ENCODE measurements around the gene C19orf38.
A peak's percentile ranks its signal among the peaks of the same experiment; 100 is the strongest.

The C19orf38 gene, protein sequence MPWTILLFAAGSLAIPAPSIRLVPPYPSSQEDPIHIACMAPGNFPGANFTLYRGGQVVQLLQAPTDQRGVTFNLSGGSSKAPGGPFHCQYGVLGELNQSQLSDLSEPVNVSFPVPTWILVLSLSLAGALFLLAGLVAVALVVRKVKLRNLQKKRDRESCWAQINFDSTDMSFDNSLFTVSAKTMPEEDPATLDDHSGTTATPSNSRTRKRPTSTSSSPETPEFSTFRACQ

DNA sequence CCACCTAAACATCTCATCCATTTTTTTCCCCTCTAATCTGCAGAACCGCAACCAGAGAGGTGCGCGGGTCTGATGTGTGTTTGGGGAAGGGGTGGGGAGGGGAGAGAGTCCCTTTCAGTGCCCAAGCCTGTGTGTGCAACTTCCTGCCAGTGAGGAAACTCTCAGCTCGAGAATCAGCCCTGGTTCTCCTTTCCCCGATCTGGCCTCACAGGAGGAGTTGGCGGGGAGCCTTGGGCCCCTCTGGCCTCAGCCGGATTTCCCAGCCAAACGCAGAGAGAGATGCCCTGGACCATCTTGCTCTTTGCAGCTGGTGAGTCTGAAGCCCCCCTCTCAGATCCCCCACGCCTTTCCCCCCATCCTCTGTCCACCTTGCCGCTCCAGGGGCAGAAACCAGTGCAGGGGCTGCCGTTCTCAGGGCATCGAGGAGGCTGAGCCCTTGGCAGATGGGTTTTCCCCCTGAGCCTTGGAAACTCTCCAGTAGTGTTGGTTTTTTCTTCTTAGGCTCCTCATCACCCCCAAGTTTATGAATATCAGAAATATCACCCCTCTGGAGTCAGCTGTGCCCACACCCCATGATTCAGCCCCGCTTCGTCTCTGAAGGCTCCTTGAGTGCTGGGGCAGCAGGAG is at the start of gene C19orf38:
Gene C19orf38 (plus strand): TSS at position 186 of the 627 bp plus-strand sequence. CDS start 94 bp downstream, at position 280.
- Histone ChIP-seq H3K27me3 (ENCODE audit: low read depth, low read length) (no peaks in the 10 kb centered on the region), H3K4me3 (ENCODE audit: low read depth in 1 of 2, low read length in 2 of 2) (peak within 1 kb of the TSS in 1 of 2 donors; percentile 14), H3K4me1 (ENCODE audit: control insufficient read depth in 1 of 2, insufficient read depth in 2 of 2, low read length in 2 of 2) (no peaks in the 10 kb centered on the region), H3K36me3 (ENCODE audit: control insufficient read depth in 1 of 2, insufficient read depth in 2 of 2, low read length in 2 of 2) (no peaks in the 10 kb centered on the region), H3K27ac (ENCODE audit: low read length) (no peak within 1 kb of the TSS), H3K9me3 (ENCODE audit: control insufficient read depth in 1 of 2, low read length in 2 of 2) (peaks cover 0 to 6% of the 10 kb centered on the region in 2 donors)

DNA sequence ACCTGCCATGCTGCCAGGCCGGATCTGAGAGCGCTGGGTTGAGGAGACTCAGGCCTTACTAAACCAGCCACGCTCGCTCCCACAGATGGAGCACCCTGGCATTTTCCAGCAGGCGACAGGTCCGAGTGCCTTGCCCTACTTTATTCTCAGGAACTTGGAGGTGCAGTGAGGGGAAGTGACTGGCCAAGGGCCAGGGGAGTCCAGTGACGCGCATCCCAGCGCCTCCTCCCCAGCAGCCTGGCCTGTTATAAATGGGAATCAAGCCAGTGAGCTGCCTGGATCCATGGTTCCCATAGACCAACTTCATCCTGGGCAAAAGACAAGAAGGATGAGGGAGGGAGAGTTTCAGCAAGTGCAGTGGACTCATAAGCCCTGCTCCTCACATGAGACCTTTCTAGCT is 47.7 kb upstream of the C19orf38 start:
- Histone ChIP-seq H3K27ac (ENCODE audit: low read length) (no peak overlapping the region), H3K27me3 (ENCODE audit: low read depth, low read length) (no peaks in the 10 kb centered on the region), H3K36me3 (ENCODE audit: control insufficient read depth in 1 of 2, insufficient read depth in 2 of 2, low read length in 2 of 2) (peaks cover 57 to 70% of the 10 kb centered on the region in 2 donors), H3K4me3 (ENCODE audit: low read depth in 1 of 2, low read length in 2 of 2) (no peak overlapping the region), H3K4me1 (ENCODE audit: control insufficient read depth in 1 of 2, insufficient read depth in 2 of 2, low read length in 2 of 2) (peaks cover 0 to 6% of the 10 kb centered on the region in 2 donors), H3K9me3 (ENCODE audit: control insufficient read depth in 1 of 2, low read length in 2 of 2) (no peaks in the 10 kb centered on the region)

DNA sequence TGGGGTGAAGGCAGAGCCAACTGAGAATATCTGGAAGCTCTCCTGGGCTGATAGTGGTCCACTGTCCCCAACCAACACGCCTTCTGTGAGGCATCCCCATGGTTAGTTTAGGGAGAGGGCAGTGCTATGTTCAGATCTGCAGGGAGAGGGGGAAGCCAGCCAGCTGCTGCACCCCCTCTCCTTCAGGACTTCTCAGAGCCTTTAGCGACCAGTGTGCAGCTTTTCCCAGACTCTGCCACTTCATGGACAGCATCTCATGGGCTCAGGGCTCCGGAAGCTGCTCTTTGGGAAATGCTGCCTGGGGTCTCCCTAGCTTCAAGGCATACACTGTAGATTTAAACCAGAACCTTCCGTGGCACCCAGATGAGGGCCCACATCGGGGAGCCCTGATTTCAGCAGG is 45.7 kb upstream of the C19orf38 start:
- H3K4me3 ChIP-seq (ENCODE audit: low read depth in 1 of 2, low read length in 2 of 2): no peak overlapping the region
- H3K36me3 ChIP-seq (ENCODE audit: control insufficient read depth in 1 of 2, insufficient read depth in 2 of 2, low read length in 2 of 2): peaks cover 47 to 62% of the 10 kb centered on the region in 2 donors

DNA sequence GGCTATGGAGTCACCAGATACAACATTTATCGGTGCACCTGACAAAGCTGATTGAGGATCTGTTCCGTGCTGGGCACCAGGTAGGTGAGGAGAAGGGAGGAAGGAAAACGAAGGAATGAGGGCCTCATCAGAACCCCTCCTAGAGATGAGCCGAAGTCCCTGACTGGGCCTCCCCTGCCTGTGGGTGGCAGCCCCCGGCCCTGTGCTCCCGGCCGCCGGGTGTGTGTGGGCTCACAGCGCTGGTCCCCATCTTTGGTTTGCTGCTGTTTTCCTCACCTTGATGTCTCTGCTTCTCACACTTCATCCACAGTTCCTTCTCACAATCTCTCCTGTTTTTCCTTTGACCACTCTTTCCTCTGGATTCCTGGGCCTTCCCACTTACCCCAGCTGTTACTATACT is 45.0 kb upstream of the C19orf38 start:
- H3K27ac ChIP-seq (ENCODE audit: low read length): no peak overlapping the region
- H3K36me3 ChIP-seq (ENCODE audit: control insufficient read depth in 1 of 2, insufficient read depth in 2 of 2, low read length in 2 of 2): peaks cover 44 to 54% of the 10 kb centered on the region in 2 donors
- H3K27me3 ChIP-seq (ENCODE audit: low read depth, low read length): no peaks in the 10 kb centered on the region
- H3K9me3 ChIP-seq (ENCODE audit: control insufficient read depth in 1 of 2, low read length in 2 of 2): no peaks in the 10 kb centered on the region
- H3K4me3 ChIP-seq (ENCODE audit: low read depth in 1 of 2, low read length in 2 of 2): no peak overlapping the region
- H3K4me1 ChIP-seq (ENCODE audit: control insufficient read depth in 1 of 2, insufficient read depth in 2 of 2, low read length in 2 of 2): peaks cover 0 to 6% of the 10 kb centered on the region in 2 donors

More for the DNA sequence above, 45.7 kb upstream of the C19orf38 start:
- H3K27ac ChIP-seq (ENCODE audit: low read length): no peak overlapping the region
- H3K9me3 ChIP-seq (ENCODE audit: control insufficient read depth in 1 of 2, low read length in 2 of 2): no peaks in the 10 kb centered on the region
- no peaks in the 10 kb centered on the region for H3K27me3 ChIP-seq (ENCODE audit: low read depth, low read length)
- H3K4me1 ChIP-seq (ENCODE audit: control insufficient read depth in 1 of 2, insufficient read depth in 2 of 2, low read length in 2 of 2): peaks cover 0 to 6% of the 10 kb centered on the region in 2 donors

DNA sequence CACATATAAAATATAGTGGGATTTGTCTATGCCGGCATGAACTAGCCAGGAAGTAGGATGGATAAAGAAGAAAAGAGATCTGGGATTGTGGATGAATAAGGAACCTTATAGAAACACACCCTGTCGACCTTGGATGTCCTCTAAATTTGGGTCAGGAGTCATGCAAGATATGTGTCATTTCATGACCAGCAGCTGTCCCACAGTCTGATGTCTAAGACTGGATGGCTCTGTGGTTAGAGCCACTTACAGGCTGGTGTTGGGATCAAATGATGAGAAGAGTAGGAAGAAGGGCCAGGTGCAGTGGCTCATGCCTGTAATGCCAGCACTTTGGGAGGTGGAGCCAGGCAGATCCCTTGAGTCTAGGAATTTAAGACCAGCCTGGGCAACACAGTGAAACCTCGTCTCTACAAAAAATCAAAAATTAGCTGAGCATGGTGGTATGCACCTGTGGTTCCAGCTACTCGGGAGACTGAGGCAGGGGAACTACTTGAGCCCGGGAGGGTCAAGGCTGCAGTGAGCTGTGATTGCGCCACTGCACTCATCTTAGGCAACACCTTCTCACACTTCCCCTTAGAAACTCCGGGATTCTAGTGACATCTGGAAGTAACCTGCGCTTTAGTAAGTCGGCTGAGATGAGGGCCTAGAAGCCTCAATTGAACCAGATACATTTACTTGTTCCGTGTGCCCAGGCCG is 43.0 kb upstream of the C19orf38 start:
- H3K4me1 ChIP-seq (ENCODE audit: control insufficient read depth in 1 of 2, insufficient read depth in 2 of 2, low read length in 2 of 2): peaks cover 0 to 2% of the 10 kb centered on the region in 2 donors
- H3K27me3 ChIP-seq (ENCODE audit: low read depth, low read length): no peaks in the 10 kb centered on the region
- no peaks in the 10 kb centered on the region for H3K9me3 ChIP-seq (ENCODE audit: control insufficient read depth in 1 of 2, low read length in 2 of 2)
- no peak overlapping the region for H3K27ac ChIP-seq (ENCODE audit: low read length)
- peaks cover 43 to 65% of the 10 kb centered on the region in 2 donors for H3K36me3 ChIP-seq (ENCODE audit: control insufficient read depth in 1 of 2, insufficient read depth in 2 of 2, low read length in 2 of 2)
- H3K4me3 ChIP-seq (ENCODE audit: low read depth in 1 of 2, low read length in 2 of 2): no peak overlapping the region

DNA sequence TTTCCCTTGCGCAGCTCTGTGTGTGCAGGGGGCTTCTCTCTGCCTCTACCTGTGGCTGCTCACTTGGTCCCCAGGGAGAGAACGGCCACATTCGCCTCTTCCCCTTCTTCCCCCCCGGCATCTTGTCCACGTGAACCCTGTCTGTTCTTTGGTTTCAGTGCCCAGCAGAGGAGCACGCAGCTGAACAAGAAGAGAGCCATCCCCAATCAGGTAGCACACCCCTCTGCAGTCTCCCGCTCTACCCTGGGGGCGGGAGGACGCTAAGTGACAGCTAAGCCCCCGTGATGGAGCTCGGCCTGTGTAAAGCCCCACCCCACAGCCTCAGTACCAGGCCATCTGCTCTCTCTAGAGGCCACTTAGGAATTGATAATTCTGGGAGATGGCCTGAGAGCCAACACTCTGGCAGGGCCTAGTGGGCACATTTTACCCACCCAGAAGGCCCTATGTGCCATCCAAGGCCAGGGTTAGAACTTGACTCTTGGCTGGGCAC is 42.4 kb upstream of the C19orf38 start:
- Histone ChIP-seq H3K27ac (ENCODE audit: low read length) (no peak overlapping the region), H3K9me3 (ENCODE audit: control insufficient read depth in 1 of 2, low read length in 2 of 2) (no peaks in the 10 kb centered on the region), H3K4me1 (ENCODE audit: control insufficient read depth in 1 of 2, insufficient read depth in 2 of 2, low read length in 2 of 2) (no peaks in the 10 kb centered on the region), H3K27me3 (ENCODE audit: low read depth, low read length) (no peaks in the 10 kb centered on the region), H3K4me3 (ENCODE audit: low read depth in 1 of 2, low read length in 2 of 2) (no peak overlapping the region), H3K36me3 (ENCODE audit: control insufficient read depth in 1 of 2, insufficient read depth in 2 of 2, low read length in 2 of 2) (peaks cover 41 to 68% of the 10 kb centered on the region in 2 donors)

DNA sequence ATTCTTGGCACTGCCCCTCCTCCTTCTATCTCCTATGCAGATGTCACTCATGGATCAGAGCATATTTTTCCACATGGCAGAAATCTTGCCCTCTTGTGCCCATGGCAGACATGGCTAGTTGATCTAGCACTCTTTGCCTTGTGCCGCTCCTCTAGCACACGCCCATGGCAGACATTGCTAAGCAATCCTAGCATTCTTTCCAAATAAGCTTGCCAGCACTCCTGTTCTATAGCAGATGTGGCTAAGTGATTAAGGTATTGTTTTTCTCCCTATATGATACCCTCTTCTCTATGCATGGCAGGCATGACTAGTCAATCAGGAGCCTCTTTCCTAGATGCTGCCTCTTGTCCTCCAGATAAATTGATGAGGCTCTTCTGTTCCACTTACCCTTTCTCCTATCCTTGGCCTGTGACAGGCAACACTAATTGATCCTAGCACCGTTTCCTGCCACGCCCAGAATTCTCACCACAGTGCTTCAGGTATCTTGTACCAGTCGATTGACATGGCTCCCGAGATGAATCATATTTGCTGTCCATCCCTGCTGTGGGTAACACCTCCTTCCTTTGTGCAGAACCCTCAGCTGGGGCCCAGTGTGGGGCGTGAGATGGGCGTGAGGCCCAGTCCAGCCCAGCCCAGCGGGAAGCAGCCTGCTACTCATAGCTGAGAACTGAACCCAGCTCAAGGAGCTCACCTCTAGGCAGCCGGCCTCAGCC is 39.1 kb upstream of the C19orf38 start:
- H3K9me3 ChIP-seq (ENCODE audit: control insufficient read depth in 1 of 2, low read length in 2 of 2): no peaks in the 10 kb centered on the region
- peaks cover 29 to 68% of the 10 kb centered on the region in 2 donors for H3K36me3 ChIP-seq (ENCODE audit: control insufficient read depth in 1 of 2, insufficient read depth in 2 of 2, low read length in 2 of 2)
- no peaks in the 10 kb centered on the region for H3K27me3 ChIP-seq (ENCODE audit: low read depth, low read length)
- no peaks in the 10 kb centered on the region for H3K4me1 ChIP-seq (ENCODE audit: control insufficient read depth in 1 of 2, insufficient read depth in 2 of 2, low read length in 2 of 2)
- no peak overlapping the region for H3K27ac ChIP-seq (ENCODE audit: low read length)
- no peak overlapping the region for H3K4me3 ChIP-seq (ENCODE audit: low read depth in 1 of 2, low read length in 2 of 2)

DNA sequence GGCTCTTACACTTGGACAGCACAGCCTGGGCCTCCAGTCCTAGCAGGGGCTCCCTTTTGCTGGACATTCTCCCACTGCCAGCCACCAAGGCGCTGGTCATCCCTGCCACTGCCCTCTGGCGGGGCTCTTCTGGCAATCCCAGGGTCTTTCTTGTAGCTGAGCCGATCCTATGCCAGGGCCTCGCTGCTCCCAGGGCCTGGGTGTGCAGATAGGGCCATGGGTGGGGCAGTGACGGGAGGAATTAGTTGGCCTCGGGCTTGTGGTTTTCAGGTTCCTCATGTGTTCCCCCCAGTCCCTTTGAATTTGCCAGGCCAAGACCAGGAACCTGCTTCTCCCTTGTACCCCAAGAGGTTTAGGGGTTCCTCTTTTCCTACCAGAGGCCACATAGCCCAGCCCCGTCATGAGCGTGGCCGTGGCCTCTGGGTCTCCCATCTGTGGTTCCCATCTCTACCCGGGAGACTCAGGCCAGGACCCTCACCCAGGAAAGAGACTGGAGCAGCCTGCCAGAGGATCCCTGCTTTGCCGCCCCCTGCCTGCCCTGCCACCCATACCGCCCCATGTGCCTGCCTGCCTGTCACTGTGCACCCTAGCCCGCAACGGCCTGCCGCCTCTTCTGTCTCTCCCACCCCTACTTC is 38.4 kb upstream of the C19orf38 start:
- H3K27me3 ChIP-seq (ENCODE audit: low read depth, low read length): no peaks in the 10 kb centered on the region
- H3K4me3 ChIP-seq (ENCODE audit: low read depth in 1 of 2, low read length in 2 of 2): no peak overlapping the region
- H3K27ac ChIP-seq (ENCODE audit: low read length): no peak overlapping the region
- H3K36me3 ChIP-seq (ENCODE audit: control insufficient read depth in 1 of 2, insufficient read depth in 2 of 2, low read length in 2 of 2): peaks cover 31 to 66% of the 10 kb centered on the region in 2 donors
- H3K4me1 ChIP-seq (ENCODE audit: control insufficient read depth in 1 of 2, insufficient read depth in 2 of 2, low read length in 2 of 2): no peaks in the 10 kb centered on the region
- H3K9me3 ChIP-seq (ENCODE audit: control insufficient read depth in 1 of 2, low read length in 2 of 2): no peaks in the 10 kb centered on the region

DNA sequence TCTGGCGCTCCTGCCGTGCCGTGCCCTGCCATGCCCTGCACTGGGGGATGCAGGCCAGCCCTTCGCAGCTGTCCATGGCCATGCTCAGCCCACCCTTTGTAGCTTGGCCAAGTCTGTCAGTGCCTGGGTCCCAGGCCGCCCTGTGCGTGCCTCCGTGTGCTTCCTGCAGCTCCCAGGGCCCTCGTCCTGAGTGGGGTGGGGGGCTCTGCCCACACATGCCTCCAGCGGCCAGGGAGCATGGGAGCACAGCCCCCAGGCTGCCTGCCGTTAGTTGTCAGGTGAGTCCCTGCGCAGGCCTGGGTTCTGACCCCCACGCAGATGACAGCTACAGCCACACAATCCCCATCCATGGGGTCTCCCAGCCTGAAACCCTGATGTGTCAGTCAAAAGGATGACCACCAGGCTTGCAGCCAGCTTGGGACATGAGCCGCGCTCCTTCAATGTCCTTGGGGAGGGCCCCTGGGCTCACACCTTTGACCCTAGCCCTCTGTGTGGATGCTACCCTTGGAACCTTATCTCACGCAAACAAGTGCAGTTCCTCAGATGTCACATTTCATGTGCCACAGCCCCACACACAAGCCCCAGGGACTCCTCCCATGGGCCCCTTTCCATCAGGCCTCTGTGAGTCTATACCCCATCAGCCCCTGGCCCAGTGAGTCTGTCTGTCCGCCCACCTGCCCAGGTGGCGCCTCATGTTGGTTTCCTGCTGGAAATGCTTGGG is 36.7 kb upstream of the C19orf38 start:
- Histone ChIP-seq H3K9me3 (ENCODE audit: control insufficient read depth in 1 of 2, low read length in 2 of 2) (no peaks in the 10 kb centered on the region), H3K4me3 (ENCODE audit: low read depth in 1 of 2, low read length in 2 of 2) (no peak overlapping the region), H3K27me3 (ENCODE audit: low read depth, low read length) (no peaks in the 10 kb centered on the region), H3K36me3 (ENCODE audit: control insufficient read depth in 1 of 2, insufficient read depth in 2 of 2, low read length in 2 of 2) (peaks cover 24 to 69% of the 10 kb centered on the region in 2 donors), H3K4me1 (ENCODE audit: control insufficient read depth in 1 of 2, insufficient read depth in 2 of 2, low read length in 2 of 2) (no peaks in the 10 kb centered on the region), H3K27ac (ENCODE audit: low read length) (no peak overlapping the region)

DNA sequence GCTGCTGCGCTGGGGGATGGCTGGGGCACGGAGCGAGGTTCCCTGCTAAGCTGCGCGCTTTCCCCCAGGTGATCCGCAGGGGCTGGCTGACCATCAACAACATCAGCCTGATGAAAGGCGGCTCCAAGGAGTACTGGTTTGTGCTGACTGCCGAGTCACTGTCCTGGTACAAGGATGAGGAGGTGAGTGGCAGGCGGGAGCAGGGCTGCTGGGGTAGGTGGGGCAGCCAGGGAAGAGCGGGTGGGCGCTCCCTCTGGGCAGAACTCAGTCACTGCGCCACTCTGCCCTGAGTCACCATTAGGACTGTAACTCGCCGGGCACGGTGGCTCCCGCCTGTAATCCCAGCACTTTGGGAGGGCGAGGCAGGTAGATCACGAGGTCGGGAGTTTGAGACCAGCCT is 36.0 kb upstream of the C19orf38 start:
- Histone ChIP-seq H3K4me1 (ENCODE audit: control insufficient read depth in 1 of 2, insufficient read depth in 2 of 2, low read length in 2 of 2) (no peaks in the 10 kb centered on the region), H3K27ac (ENCODE audit: low read length) (no peak overlapping the region), H3K27me3 (ENCODE audit: low read depth, low read length) (no peaks in the 10 kb centered on the region), H3K4me3 (ENCODE audit: low read depth in 1 of 2, low read length in 2 of 2) (no peak overlapping the region), H3K36me3 (ENCODE audit: control insufficient read depth in 1 of 2, insufficient read depth in 2 of 2, low read length in 2 of 2) (peaks cover 24 to 76% of the 10 kb centered on the region in 2 donors), H3K9me3 (ENCODE audit: control insufficient read depth in 1 of 2, low read length in 2 of 2) (no peaks in the 10 kb centered on the region)

Measured in muscle layer of duodenum (tissue), 2 donors.